GM19324 (cell line): ENCODE measurements around the gene HDAC11.

Experiments used
- ATAC-seq: cut with Tn5 transposase; IDR thresholded peaks from one replicate; pipeline ENCODE4 v1.9.1; 2021; ENCODE audit warnings: mild to moderate bottlenecking, moderate library complexity; ENCODE audit not compliant: unreplicated experiment, low FRiP score

Gene HDAC11

GRCh38 chr3:13505147-13506130 is 25.3 kb downstream of the HDAC11 start:
- no peak for ATAC-seq

- ATAC-seq: no peak
These were observed 26.1 kb downstream of the HDAC11 start for GRCh38 chr3:13506239-13506638.

- no peak for ATAC-seq
These were observed 26.6 kb downstream of the HDAC11 start for GRCh38 chr3:13506680-13507079.

GRCh38 chr3:13507247-13507569 is 27.1 kb downstream of the HDAC11 start:
- ATAC-seq: no peak

GRCh38 chr3:13507570-13508339 is 27.6 kb downstream of the HDAC11 start:
- ATAC-seq: no peak

GRCh38 chr3:13508496-13508895 is 28.4 kb downstream of the HDAC11 start:
- no peak for ATAC-seq

GRCh38 chr3:13509059-13509815 is 29.1 kb downstream of the HDAC11 start:
- ATAC-seq: no peak

- no peak for ATAC-seq
These were observed 29.7 kb downstream of the HDAC11 start for GRCh38 chr3:13509816-13510192.

- ATAC-seq: no peak
These were observed 32.3 kb downstream of the HDAC11 start for GRCh38 chr3:13512451-13512850.

GRCh38 chr3:13513051-13513912 is 33.2 kb downstream of the HDAC11 start:
- ATAC-seq: no peak

- ATAC-seq: no peak
These were observed 33.9 kb downstream of the HDAC11 start for GRCh38 chr3:13513913-13514517.

- no peak for ATAC-seq
These were observed 34.7 kb downstream of the HDAC11 start for GRCh38 chr3:13514639-13515435.

- ATAC-seq: no peak
These were observed 36.0 kb downstream of the HDAC11 start for GRCh38 chr3:13515786-13516759.

GRCh38 chr3:13516760-13517135 is 36.6 kb downstream of the HDAC11 start:
- no peak for ATAC-seq

- ATAC-seq: no peak
These were observed 37.3 kb downstream of the HDAC11 start for GRCh38 chr3:13517253-13517977.

- ATAC-seq: no peak
These were observed 38.4 kb downstream of the HDAC11 start for GRCh38 chr3:13518516-13518953.
